Measurements from ENCODE around the gene CES5A. TPM values are rescaled to one million over a fixed set of nuclear protein-coding genes. Genes with fewer than 3 reads are reported as not detected.

Gene CES5A
- polyA plus RNA-seq, 4 donors, result 0.03 TPM; not detected in 3

DNA sequence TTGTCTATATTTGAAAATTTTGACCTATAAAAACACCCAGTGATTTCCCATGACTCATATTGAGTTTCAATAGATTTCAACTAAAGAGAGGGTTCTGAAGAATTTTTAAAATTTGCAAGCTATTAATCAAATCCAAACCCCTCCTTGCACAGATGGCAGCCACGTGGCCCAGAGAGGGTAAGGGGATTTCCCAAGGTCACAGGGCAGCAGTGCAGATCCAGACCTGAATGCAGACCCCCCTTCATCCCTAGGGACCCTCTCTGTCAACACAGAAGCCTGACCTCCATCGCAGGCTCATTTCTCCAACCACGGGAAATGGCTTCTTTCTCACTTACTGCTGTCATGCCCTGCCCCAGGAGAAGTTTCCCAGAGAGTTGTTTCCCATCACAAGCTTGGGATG is 24.7 kb upstream of the CES5A start:
- FAIRE-seq (no peak), DNase-seq (no peak)
- H3K9me3 ChIP-seq (ENCODE audit: control insufficient read depth in 2 of 2, insufficient read depth in 1 of 2, low read depth in 1 of 2, low read length in 1 of 2), result peaks cover 0 to 9% of the 10 kb centered on the region in 2 donors
- no peak overlapping the region for H3K4me3 ChIP-seq (ENCODE audit: low read depth in 1 of 3, low read length in 3 of 3)
- peaks cover 0 to 1% (median 0%) of the 10 kb centered on the region in 3 donors for H3K27me3 ChIP-seq (ENCODE audit: control insufficient read depth in 3 of 3, insufficient read depth in 3 of 3, low read length in 3 of 3)
- H3K36me3 ChIP-seq (ENCODE audit: control insufficient read depth in 3 of 3, insufficient read depth in 2 of 3, low read depth in 1 of 3, low read length in 3 of 3), result no peaks in the 10 kb centered on the region
- H3K27ac ChIP-seq (ENCODE audit: low read depth in 1 of 3, low read length in 2 of 3), result no peak overlapping the region
- WGBS, 3 donors, result 44 to 52% (median 52%) methylated on average over 3 of the region's 3 CpGs
- H3K4me1 ChIP-seq (ENCODE audit: control insufficient read depth in 3 of 3, insufficient read depth in 2 of 3, low read depth in 1 of 3, low read length in 2 of 3), result no peaks in the 10 kb centered on the region

DNA sequence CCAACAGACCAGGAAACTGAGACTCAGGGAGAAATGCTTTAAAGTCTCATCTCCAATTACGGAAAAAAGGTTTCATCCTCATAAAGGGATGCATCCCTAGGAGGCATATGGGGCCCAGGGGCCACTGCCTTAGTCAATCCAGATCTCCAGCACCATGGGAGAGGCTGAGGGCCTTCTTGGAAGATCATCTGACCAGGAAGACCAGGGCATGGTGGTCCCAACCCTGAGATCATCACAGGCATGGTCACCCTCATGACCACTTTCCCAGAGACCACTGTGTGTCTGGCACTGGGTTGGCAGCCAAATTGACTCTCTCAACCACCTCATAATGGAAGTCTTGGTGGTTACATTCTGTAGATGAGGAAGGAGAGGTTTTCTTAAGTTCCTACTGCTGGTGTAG is 23.4 kb upstream of the CES5A start:
- 63 to 87% (median 73%) methylated on average over 1 of the region's 1 CpG for WGBS, 3 donors

DNA sequence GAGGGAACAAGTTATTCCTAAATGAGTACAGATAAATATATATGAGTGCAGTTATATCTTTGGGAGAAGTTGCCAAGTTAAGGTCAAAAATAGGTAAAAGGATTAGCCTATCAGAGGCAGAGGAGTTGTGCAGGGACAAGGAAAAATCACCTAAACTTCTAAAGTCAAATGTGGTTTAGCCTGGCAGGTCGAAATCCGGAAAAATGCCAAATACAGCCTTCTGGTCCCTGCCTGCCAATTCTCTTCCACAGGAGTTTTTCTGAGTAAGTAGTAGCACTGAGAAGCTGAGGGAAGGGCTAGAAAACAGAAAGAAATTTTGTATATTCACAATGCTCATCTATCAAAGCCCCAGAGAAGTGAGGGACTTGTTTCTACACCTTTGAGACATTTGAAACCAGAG is 17.6 kb upstream of the CES5A start:
- Histone ChIP-seq H3K4me1 (ENCODE audit: control insufficient read depth in 3 of 3, insufficient read depth in 2 of 3, low read depth in 1 of 3, low read length in 2 of 3) (no peaks in the 10 kb centered on the region), H3K27ac (ENCODE audit: low read depth in 1 of 3, low read length in 2 of 3) (no peak overlapping the region), H3K9me3 (ENCODE audit: control insufficient read depth in 2 of 2, insufficient read depth in 1 of 2, low read depth in 1 of 2, low read length in 1 of 2) (peaks cover 0 to 5% of the 10 kb centered on the region in 2 donors), H3K4me3 (ENCODE audit: low read depth in 1 of 3, low read length in 3 of 3) (no peak overlapping the region), H3K27me3 (ENCODE audit: control insufficient read depth in 3 of 3, insufficient read depth in 3 of 3, low read length in 3 of 3) (no peaks in the 10 kb centered on the region), H3K36me3 (ENCODE audit: control insufficient read depth in 3 of 3, insufficient read depth in 2 of 3, low read depth in 1 of 3, low read length in 3 of 3) (no peaks in the 10 kb centered on the region)
- WGBS, 3 donors, result 63 to 92% (median 75%) methylated on average over 2 of the region's 2 CpGs
- no peak for FAIRE-seq
- DNase-seq, result no peak

More for the DNA sequence above, 23.4 kb upstream of the CES5A start:
- H3K27me3 ChIP-seq (ENCODE audit: control insufficient read depth in 3 of 3, insufficient read depth in 3 of 3, low read length in 3 of 3), result peaks cover 0 to 1% (median 0%) of the 10 kb centered on the region in 3 donors
- no peaks in the 10 kb centered on the region for H3K36me3 ChIP-seq (ENCODE audit: control insufficient read depth in 3 of 3, insufficient read depth in 2 of 3, low read depth in 1 of 3, low read length in 3 of 3)
- H3K27ac ChIP-seq (ENCODE audit: low read depth in 1 of 3, low read length in 2 of 3), result no peak overlapping the region
- peaks cover 0 to 5% of the 10 kb centered on the region in 2 donors for H3K9me3 ChIP-seq (ENCODE audit: control insufficient read depth in 2 of 2, insufficient read depth in 1 of 2, low read depth in 1 of 2, low read length in 1 of 2)
- H3K4me3 ChIP-seq (ENCODE audit: low read depth in 1 of 3, low read length in 3 of 3), result no peak overlapping the region
- no peak for FAIRE-seq
- H3K4me1 ChIP-seq (ENCODE audit: control insufficient read depth in 3 of 3, insufficient read depth in 2 of 3, low read depth in 1 of 3, low read length in 2 of 3), result no peaks in the 10 kb centered on the region
- no peak for DNase-seq

DNA sequence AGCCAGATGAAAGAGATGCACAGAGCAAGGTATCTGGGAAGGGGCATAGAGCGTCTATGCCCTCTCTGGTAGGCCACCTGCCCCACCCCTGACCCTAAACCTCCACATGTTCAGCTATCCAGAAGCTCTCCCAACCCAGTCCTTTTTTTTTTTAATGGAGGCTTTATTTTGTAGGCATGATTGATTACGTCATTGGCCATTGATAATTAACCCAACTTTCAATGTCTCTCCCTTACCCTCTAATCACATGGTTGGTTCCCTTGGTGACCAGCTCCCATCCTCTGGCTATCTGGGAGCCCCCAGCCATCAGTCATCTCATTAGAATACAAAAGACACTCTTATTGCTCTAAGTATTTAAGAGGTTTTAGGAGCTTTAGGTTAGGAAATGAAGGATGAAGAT is 14.3 kb upstream of the CES5A start:
- H3K36me3 ChIP-seq (ENCODE audit: control insufficient read depth in 3 of 3, insufficient read depth in 2 of 3, low read depth in 1 of 3, low read length in 3 of 3), result no peaks in the 10 kb centered on the region
- no peaks in the 10 kb centered on the region for H3K9me3 ChIP-seq (ENCODE audit: control insufficient read depth in 2 of 2, insufficient read depth in 1 of 2, low read depth in 1 of 2, low read length in 1 of 2)
- DNase-seq (no peak), FAIRE-seq (no peak)
- H3K4me3 ChIP-seq (ENCODE audit: low read depth in 1 of 3, low read length in 3 of 3), result no peak overlapping the region
- H3K27ac ChIP-seq (ENCODE audit: low read depth in 1 of 3, low read length in 2 of 3), result no peak overlapping the region
- no peaks in the 10 kb centered on the region for H3K4me1 ChIP-seq (ENCODE audit: control insufficient read depth in 3 of 3, insufficient read depth in 2 of 3, low read depth in 1 of 3, low read length in 2 of 3)
- WGBS, 3 donors, result 37 to 61% (median 41%) methylated on average over 2 of the region's 2 CpGs
- no peaks in the 10 kb centered on the region for H3K27me3 ChIP-seq (ENCODE audit: control insufficient read depth in 3 of 3, insufficient read depth in 3 of 3, low read length in 3 of 3)

DNA sequence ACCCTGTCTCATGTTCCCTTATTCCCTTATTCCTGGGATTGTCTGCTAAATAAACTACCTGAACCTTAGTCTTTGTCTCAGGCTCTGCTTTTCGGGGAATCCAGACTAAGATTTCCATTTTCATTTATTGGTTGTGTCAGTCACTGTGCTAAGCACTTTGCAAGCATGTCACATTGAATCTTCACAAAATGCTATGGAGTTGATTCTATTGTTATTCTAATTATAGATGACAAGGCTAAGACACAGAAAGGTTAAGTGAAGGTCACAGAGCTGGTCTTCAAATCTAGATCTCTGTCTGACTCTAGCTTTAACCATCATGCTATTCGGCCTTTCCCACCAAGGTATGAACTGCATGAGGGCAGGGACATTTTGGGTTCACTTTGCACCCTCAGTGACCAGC is 13.4 kb upstream of the CES5A start:
- Histone ChIP-seq H3K27ac (ENCODE audit: low read depth in 1 of 3, low read length in 2 of 3) (no peak overlapping the region), H3K4me1 (ENCODE audit: control insufficient read depth in 3 of 3, insufficient read depth in 2 of 3, low read depth in 1 of 3, low read length in 2 of 3) (no peaks in the 10 kb centered on the region), H3K36me3 (ENCODE audit: control insufficient read depth in 3 of 3, insufficient read depth in 2 of 3, low read depth in 1 of 3, low read length in 3 of 3) (no peaks in the 10 kb centered on the region), H3K27me3 (ENCODE audit: control insufficient read depth in 3 of 3, insufficient read depth in 3 of 3, low read length in 3 of 3) (no peaks in the 10 kb centered on the region), H3K9me3 (ENCODE audit: control insufficient read depth in 2 of 2, insufficient read depth in 1 of 2, low read depth in 1 of 2, low read length in 1 of 2) (no peaks in the 10 kb centered on the region), H3K4me3 (ENCODE audit: low read depth in 1 of 3, low read length in 3 of 3) (no peak overlapping the region)
- FAIRE-seq (no peak), DNase-seq (no peak)
- 82 to 88% (median 85%) methylated on average over 2 of the region's 2 CpGs for whole genome bisulfite sequencing, 3 donors

DNA sequence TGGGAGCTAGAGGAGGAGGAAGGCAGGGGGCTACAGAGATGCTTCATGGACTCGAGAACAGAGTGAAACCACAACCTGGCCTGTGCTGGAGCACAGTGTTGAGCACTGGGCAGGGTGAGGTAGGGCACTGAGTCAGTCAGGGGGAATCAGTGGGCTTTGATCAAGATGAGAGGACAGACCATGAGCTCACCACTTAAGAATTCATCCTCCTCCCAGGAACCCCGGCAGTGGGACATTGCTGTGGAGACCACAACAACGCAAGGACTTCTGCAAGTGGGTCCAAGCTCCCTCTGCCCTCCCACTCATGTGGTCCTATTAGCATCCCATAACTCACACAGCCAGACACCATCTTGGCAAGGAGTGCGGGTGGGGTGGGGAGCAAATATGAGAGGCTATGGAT is 1.7 kb upstream of the CES5A start:
- 54 to 65% (median 58%) methylated on average over 4 of the region's 4 CpGs for WGBS, 3 donors
- H3K4me1 ChIP-seq (ENCODE audit: control insufficient read depth in 3 of 3, insufficient read depth in 2 of 3, low read depth in 1 of 3, low read length in 2 of 3), result no peaks in the 10 kb centered on the region
- no peak for DNase-seq
- H3K36me3 ChIP-seq (ENCODE audit: control insufficient read depth in 3 of 3, insufficient read depth in 2 of 3, low read depth in 1 of 3, low read length in 3 of 3), result no peaks in the 10 kb centered on the region
- H3K27ac ChIP-seq (ENCODE audit: low read depth in 1 of 3, low read length in 2 of 3), result no peak overlapping the region
- no peak overlapping the region for H3K4me3 ChIP-seq (ENCODE audit: low read depth in 1 of 3, low read length in 3 of 3)
- no peaks in the 10 kb centered on the region for H3K9me3 ChIP-seq (ENCODE audit: control insufficient read depth in 2 of 2, insufficient read depth in 1 of 2, low read depth in 1 of 2, low read length in 1 of 2)
- peaks cover 0 to 2% (median 0%) of the 10 kb centered on the region in 3 donors for H3K27me3 ChIP-seq (ENCODE audit: control insufficient read depth in 3 of 3, insufficient read depth in 3 of 3, low read length in 3 of 3)
- no peak for FAIRE-seq

DNA sequence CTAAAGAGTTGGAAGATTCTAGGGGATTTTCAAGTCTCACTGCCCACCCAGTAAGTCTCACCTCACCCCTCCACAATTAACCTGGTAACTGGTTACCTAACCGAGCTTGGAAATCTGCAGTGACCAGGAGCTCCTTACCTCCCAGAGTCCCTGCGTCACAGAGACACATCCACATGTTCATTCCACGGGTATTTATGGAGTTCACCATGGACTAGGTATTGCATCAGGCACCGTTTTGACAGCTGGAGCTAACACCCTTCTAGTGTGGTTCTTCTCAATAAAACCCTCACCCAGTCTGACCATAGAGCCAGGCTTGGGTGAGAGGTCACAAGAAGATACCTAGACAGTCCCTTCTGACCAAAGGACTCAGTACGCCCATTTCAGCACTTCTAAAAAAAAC is 2.1 kb downstream of the CES5A start:
- no peaks in the 10 kb centered on the region for H3K4me1 ChIP-seq (ENCODE audit: control insufficient read depth in 3 of 3, insufficient read depth in 2 of 3, low read depth in 1 of 3, low read length in 2 of 3)
- no peaks in the 10 kb centered on the region for H3K9me3 ChIP-seq (ENCODE audit: control insufficient read depth in 2 of 2, insufficient read depth in 1 of 2, low read depth in 1 of 2, low read length in 1 of 2)
- H3K27ac ChIP-seq (ENCODE audit: low read depth in 1 of 3, low read length in 2 of 3), result no peak overlapping the region
- no peak overlapping the region for H3K4me3 ChIP-seq (ENCODE audit: low read depth in 1 of 3, low read length in 3 of 3)
- FAIRE-seq, result no peak
- 82 to 89% (median 87%) methylated on average over 5 of the region's 5 CpGs for WGBS, 3 donors
- peaks cover 0 to 2% (median 0%) of the 10 kb centered on the region in 3 donors for H3K27me3 ChIP-seq (ENCODE audit: control insufficient read depth in 3 of 3, insufficient read depth in 3 of 3, low read length in 3 of 3)
- no peaks in the 10 kb centered on the region for H3K36me3 ChIP-seq (ENCODE audit: control insufficient read depth in 3 of 3, insufficient read depth in 2 of 3, low read depth in 1 of 3, low read length in 3 of 3)
- no peak for DNase-seq

DNA sequence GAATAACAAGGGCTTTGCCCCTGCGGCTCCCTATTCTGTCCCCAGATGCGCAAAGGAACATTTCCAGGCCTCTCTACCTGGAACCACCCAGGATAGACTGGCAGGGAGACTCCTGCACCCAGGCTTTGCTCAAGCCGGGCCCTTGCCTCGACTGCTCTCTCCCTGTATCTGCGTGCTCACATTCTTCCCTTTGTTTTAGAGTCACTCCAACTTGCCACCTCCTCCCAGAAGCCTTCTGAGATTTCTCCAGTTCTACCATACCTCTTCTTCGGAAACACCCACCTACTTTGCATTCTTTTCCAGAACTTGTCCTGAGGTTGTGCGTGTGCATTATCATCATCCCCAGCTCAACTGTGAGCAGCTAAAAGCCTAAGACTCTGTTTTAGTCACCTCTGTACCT is 3.0 kb downstream of the CES5A start:
- Histone ChIP-seq H3K4me3 (ENCODE audit: low read depth in 1 of 3, low read length in 3 of 3) (no peak overlapping the region), H3K4me1 (ENCODE audit: control insufficient read depth in 3 of 3, insufficient read depth in 2 of 3, low read depth in 1 of 3, low read length in 2 of 3) (no peaks in the 10 kb centered on the region), H3K36me3 (ENCODE audit: control insufficient read depth in 3 of 3, insufficient read depth in 2 of 3, low read depth in 1 of 3, low read length in 3 of 3) (no peaks in the 10 kb centered on the region), H3K27ac (ENCODE audit: low read depth in 1 of 3, low read length in 2 of 3) (no peak overlapping the region), H3K9me3 (ENCODE audit: control insufficient read depth in 2 of 2, insufficient read depth in 1 of 2, low read depth in 1 of 2, low read length in 1 of 2) (no peaks in the 10 kb centered on the region), H3K27me3 (ENCODE audit: control insufficient read depth in 3 of 3, insufficient read depth in 3 of 3, low read length in 3 of 3) (peaks cover 0 to 2% (median 0%) of the 10 kb centered on the region in 3 donors)
- DNase-seq (no peak), FAIRE-seq (no peak)
- WGBS, 3 donors, result 84 to 89% (median 86%) methylated on average over 5 to 7 of the region's 7 CpGs

DNA sequence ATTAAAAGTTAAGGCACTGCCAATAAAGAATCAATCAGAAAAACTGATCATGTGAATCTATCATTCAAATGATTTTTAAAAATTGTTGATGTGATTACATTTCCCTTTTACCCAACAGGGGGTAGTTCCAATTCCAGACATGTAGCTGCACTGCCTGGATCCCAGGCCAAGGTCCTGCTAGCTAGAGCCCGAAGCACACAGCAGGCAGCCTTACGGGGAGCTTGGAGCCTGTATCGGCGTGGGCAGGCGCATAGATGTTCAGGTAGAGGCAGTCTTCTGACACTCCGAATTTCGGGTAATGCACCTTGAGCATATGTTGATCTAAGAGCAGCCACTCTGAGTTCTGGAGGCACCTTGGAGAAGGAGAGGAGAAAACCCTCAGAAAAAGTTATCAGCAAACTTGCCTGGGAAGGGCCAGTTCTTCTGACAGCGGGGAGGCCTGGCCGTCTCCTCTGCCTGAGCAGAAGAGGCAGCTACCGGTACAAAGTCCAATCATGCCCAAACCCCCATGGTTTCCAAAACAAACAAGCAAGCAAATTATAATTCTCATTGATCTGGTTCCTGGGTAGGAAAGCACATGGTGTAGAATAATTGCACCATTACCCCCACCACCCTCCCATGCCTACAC is 3.6 kb downstream of the CES5A start:
- H3K36me3 ChIP-seq (ENCODE audit: control insufficient read depth in 3 of 3, insufficient read depth in 2 of 3, low read depth in 1 of 3, low read length in 3 of 3), result no peaks in the 10 kb centered on the region
- no peak overlapping the region for H3K4me3 ChIP-seq (ENCODE audit: low read depth in 1 of 3, low read length in 3 of 3)
- H3K27ac ChIP-seq (ENCODE audit: low read depth in 1 of 3, low read length in 2 of 3), result no peak overlapping the region
- H3K4me1 ChIP-seq (ENCODE audit: control insufficient read depth in 3 of 3, insufficient read depth in 2 of 3, low read depth in 1 of 3, low read length in 2 of 3), result no peaks in the 10 kb centered on the region
- no peaks in the 10 kb centered on the region for H3K9me3 ChIP-seq (ENCODE audit: control insufficient read depth in 2 of 2, insufficient read depth in 1 of 2, low read depth in 1 of 2, low read length in 1 of 2)
- peaks cover 0 to 2% (median 0%) of the 10 kb centered on the region in 3 donors for H3K27me3 ChIP-seq (ENCODE audit: control insufficient read depth in 3 of 3, insufficient read depth in 3 of 3, low read length in 3 of 3)
- FAIRE-seq (no peak), DNase-seq (no peak)
- WGBS, 3 donors, result 54 to 75% (median 74%) methylated on average over 10 of the region's 10 CpGs

All from small intestine (tissue), 7 donors.